HFF-Myc (cell line): ENCODE results near the gene SLC2A6.

ENCODE experiments used
- DNase-seq: peaks from one replicate; pipeline ENCODE4 v3.0.0-alpha.2; 2011; ENCODE audit warnings: low read depth; ENCODE audit errors: extremely low read depth
- H3K4me3 ChIP-seq: replicated peaks from 2 replicates; pipeline ENCODE4 v1.5.1; 2011; ENCODE audit warnings: low read depth, mild to moderate bottlenecking, control low read depth, low read length
- CTCF ChIP-seq: IDR thresholded peaks from 2 replicates; pipeline ENCODE4 v1.5.1; 2012; ENCODE audit warnings: mild to moderate bottlenecking, low read depth, low read length, control low read depth; ENCODE audit errors: missing control alignments

Gene SLC2A6

GRCh38 chr9:133511607-133512006 lies 32.7 kb upstream of the SLC2A6 start:
- no peak overlapping the region for H3K4me3 ChIP-seq
- DNase-seq: no peak
- TF ChIP-seq CTCF: no peak

- TF ChIP-seq CTCF: no peak
- H3K4me3 ChIP-seq: no peak overlapping the region
- DNase-seq: no peak
These were observed 32.1 kb upstream of the SLC2A6 start for GRCh38 chr9:133510926-133511505.

GRCh38 chr9:133509179-133510083 lies 30.5 kb upstream of the SLC2A6 start:
- TF ChIP-seq CTCF: no peak
- H3K4me3 ChIP-seq: no peak overlapping the region
- no peak for DNase-seq

- TF ChIP-seq CTCF: no peak
- H3K4me3 ChIP-seq: no peak overlapping the region
- no peak for DNase-seq
These were observed 29.1 kb upstream of the SLC2A6 start for GRCh38 chr9:133508046-133508445.

GRCh38 chr9:133507246-133507965 lies 28.5 kb upstream of the SLC2A6 start:
- H3K4me3 ChIP-seq: no peak overlapping the region
- DNase-seq: no peak
- TF ChIP-seq CTCF: no peak

GRCh38 chr9:133506653-133507038 lies 27.7 kb upstream of the SLC2A6 start:
- TF ChIP-seq CTCF: no peak
- peak; percentile 37 for DNase-seq
- H3K4me3 ChIP-seq: no peak overlapping the region
